CD14-positive monocyte (primary cell): ENCODE data around the gene G6PD. TPM values are rescaled to one million over a fixed set of nuclear protein-coding genes. Genes with fewer than 3 reads are reported as not detected.
A peak's percentile ranks its signal among the peaks of the same experiment; 100 is the strongest.

Experiments
- DNase-seq, 3 donors: peaks; one replicate each; pipeline ENCODE4 v3.0.0-alpha.2; 2011 to 2022
- H2AFZ ChIP-seq: 2 replicates; pipeline ENCODE4 v1.6.0; 2012; ENCODE audit warnings: mild to moderate bottlenecking, low read depth, low read length, inconsistent platforms; ENCODE audit not compliant: insufficient read depth, poor library complexity, severe bottlenecking
- H3K27ac ChIP-seq, 2 donors: 1 replicate in 1 of 2; 2 replicates in 1 of 2; pipeline ENCODE4 v1.5.1; 2012 to 2013; ENCODE audit warnings: low read length in 2 of 2, control low read depth in 1 of 2, inconsistent platforms in 1 of 2, low read depth in 1 of 2, mild to moderate bottlenecking in 1 of 2
- H3K27me3 ChIP-seq, 2 donors: one replicate each; pipeline versions ENCODE4 v1.6.0 to v1.6.1; 2011 to 2013; ENCODE audit warnings: low read length in 2 of 2; ENCODE audit not compliant: control insufficient read depth in 2 of 2, insufficient read depth in 2 of 2
- H3K36me3 ChIP-seq, 2 donors: replicated peaks in 1 of 2; 1 replicate in 1 of 2; 2 replicates in 1 of 2; pipeline versions ENCODE4 v1.5.1 to v1.6.1; 2012 to 2013; ENCODE audit warnings: low read length in 2 of 2, control low read depth in 1 of 2, inconsistent platforms in 1 of 2, mild to moderate bottlenecking in 1 of 2; ENCODE audit not compliant: insufficient read depth in 2 of 2, control insufficient read depth in 1 of 2
- H3K4me1 ChIP-seq, 2 donors: 1 replicate in 1 of 2; 2 replicates in 1 of 2; pipeline versions ENCODE4 v1.5.1 to v1.6.1; 2012 to 2013; ENCODE audit warnings: low read length in 2 of 2, control low read depth in 1 of 2, inconsistent platforms in 1 of 2, mild to moderate bottlenecking in 1 of 2, moderate library complexity in 1 of 2; ENCODE audit not compliant: insufficient read depth in 2 of 2, control insufficient read depth in 1 of 2
- H3K4me2 ChIP-seq: replicated peaks from 2 replicates; pipeline ENCODE3; 2012; ENCODE audit warnings: low read length, moderate library complexity, mild to moderate bottlenecking; ENCODE audit not compliant: poor library complexity, severe bottlenecking; ENCODE audit errors: extremely low read depth
- H3K4me3 ChIP-seq, 3 experiments: fragments of 200-600 bp in 1 of 3; sonication (generic) in 1 of 3; replicated peaks in 1 of 3; 1 replicate in 2 of 3; 2 replicates in 1 of 3; pipeline ENCODE4 v1.5.1; 2011 to 2013; ENCODE audit warnings: low read length in 3 of 3, mild to moderate bottlenecking in 3 of 3, control low read depth in 2 of 3, low read depth in 2 of 3, inconsistent platforms in 1 of 3, moderate library complexity in 1 of 3
- H3K79me2 ChIP-seq: 2 replicates; pipeline ENCODE4 v1.6.0; 2012; ENCODE audit warnings: mild to moderate bottlenecking, control low read depth, inconsistent platforms, low read length, moderate library complexity; ENCODE audit not compliant: insufficient read depth
- H3K9ac ChIP-seq: 2 replicates; pipeline ENCODE4 v1.6.0; 2017; ENCODE audit warnings: low read length, mild to moderate bottlenecking; ENCODE audit not compliant: insufficient read depth, poor library complexity, severe bottlenecking
- H3K9me3 ChIP-seq, 2 donors: replicated peaks in 1 of 2; 1 replicate in 1 of 2; 2 replicates in 1 of 2; pipeline versions ENCODE4 v1.5.1 to v1.6.1; 2012 to 2013; ENCODE audit warnings: low read length in 2 of 2, control low read depth in 1 of 2; ENCODE audit not compliant: control insufficient read depth in 1 of 2, insufficient read depth in 1 of 2
- H4K20me1 ChIP-seq: 2 replicates; pipeline ENCODE4 v1.6.0; 2012; ENCODE audit warnings: mild to moderate bottlenecking, low read length, control low read depth, moderate library complexity; ENCODE audit not compliant: insufficient read depth
- H3K27ac Mint-ChIP-seq, 7 donors: one replicate each; pipeline ENCODE4 v1.8.0; 2020; ENCODE audit warnings: mild to moderate bottlenecking in 7 of 7, mixed read lengths in 7 of 7, moderate library complexity in 6 of 7, inconsistent platforms in 2 of 7
- H3K27me3 Mint-ChIP-seq, 3 donors: one replicate each; pipeline ENCODE4 v1.8.0; 2021 to 2022; ENCODE audit warnings: low read depth in 3 of 3, mild to moderate bottlenecking in 3 of 3, mixed read lengths in 3 of 3, moderate library complexity in 3 of 3, inconsistent platforms in 1 of 3
- H3K36me3 Mint-ChIP-seq, 2 donors: one replicate each; pipeline ENCODE4 v1.8.0; 2020; ENCODE audit warnings: mixed read lengths in 2 of 2, inconsistent platforms in 1 of 2, mild to moderate bottlenecking in 1 of 2
- H3K4me1 Mint-ChIP-seq: one replicate; pipeline ENCODE4 v1.8.0; 2020; ENCODE audit warnings: mild to moderate bottlenecking, mixed read lengths
- H3K4me3 Mint-ChIP-seq, 2 donors: one replicate each; pipeline ENCODE4 v1.8.0; 2020; ENCODE audit warnings: mild to moderate bottlenecking in 2 of 2, mixed read lengths in 2 of 2, moderate library complexity in 1 of 2
- H3K9me3 Mint-ChIP-seq, 7 donors: one replicate each; pipeline ENCODE4 v1.8.0; 2020 to 2022; ENCODE audit warnings: mixed read lengths in 7 of 7, mild to moderate bottlenecking in 6 of 7, moderate library complexity in 6 of 7, inconsistent platforms in 2 of 7
- WGBS: methylation state at CpG from one replicate; pipeline ENCODE4 v1.1.5; 2013; ENCODE audit warnings: missing lambda C conversion rate; ENCODE audit not compliant: insufficient coverage; 5-methylcytosine and 5-hydroxymethylcytosine counted together
- intact Hi-C, 2 donors: fragments of 100-400 bp; cut with micrococcal nuclease; formaldehyde crosslinking; loops; one replicate each; pipeline versions ENCODE4 v1.15.0 to v1.15.1; 2023
- polyA plus RNA-seq, 3 donors: library from polyadenylated mRNA; depleted of rRNA in 1 of 3; unstranded in 2 of 3; stranded (reverse) in 1 of 3; fragments of 300-500 nt in 2 of 3; fragments of >200 nt in 1 of 3; fragmentation: Illumina TruSeq in 2 of 3; gene quantifications; 1 replicate in 2 of 3; 2 replicates in 1 of 3; pipeline ENCODE4 v1.2.3, GENCODE V29; 2012 to 2021
- TF ChIP-seq, protein P1 (sequence below): fragments of 200-600 bp; IDR thresholded peaks from one replicate; pipeline ENCODE4 v1.8.0; 2022; ENCODE audit warnings: antibody characterized with exemption, mild to moderate bottlenecking

Gene G6PD
- polyA plus RNA-seq, 3 donors: 10.7 to 165 (median 14.7) TPM

DNA sequence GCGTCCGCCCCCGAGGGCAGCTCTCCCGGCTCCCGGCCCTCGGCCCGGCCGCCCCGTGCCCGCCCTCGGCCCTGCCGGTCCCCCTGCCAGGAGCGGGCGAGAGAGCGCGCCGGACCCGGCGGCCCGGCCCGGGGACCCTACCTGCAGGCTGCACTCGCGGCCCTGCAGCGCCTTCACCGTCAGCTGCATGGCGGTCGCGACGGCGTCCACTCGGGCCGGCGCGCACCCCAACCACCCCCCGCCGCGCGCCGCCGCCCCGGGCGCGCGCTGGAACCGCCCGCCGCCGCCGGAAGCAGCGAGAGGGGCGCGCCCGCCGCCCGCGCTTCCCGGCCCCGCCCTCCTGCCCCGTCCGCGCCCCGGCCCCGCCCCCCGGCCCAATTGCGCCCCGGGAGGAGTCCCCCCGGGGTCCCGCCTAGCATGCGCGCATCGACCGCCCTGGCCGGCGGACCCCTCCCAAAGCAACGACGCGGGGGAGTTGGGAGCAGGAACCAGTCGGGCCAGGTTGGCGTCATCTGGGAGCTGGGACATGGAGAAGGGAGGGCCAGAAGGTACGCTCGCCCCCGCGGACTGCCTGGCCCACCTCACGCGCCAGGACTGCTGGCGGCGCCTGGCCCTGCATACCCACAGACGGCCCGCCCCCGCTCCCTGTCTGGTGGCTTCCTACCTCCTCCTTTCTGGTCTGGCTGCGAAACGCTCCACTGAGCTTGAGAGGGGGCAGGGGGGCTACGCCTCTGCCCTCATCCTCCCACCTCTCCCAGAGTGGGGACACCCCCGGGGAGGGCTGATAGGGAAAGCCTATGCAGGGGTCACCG is 60.0 kb downstream of the G6PD start, which contains the start of gene UBL4A:
TSS of gene UBL4A (minus strand) at position 220 of the 812 bp plus-strand sequence. CDS start at position 189, 31 bp downstream.
- Histone ChIP-seq H3K9me3 (no peaks in the 10 kb centered on the region), H2AFZ (peak within 1 kb of the TSS; percentile 46), H3K79me2 (peaks cover 20% of the 10 kb centered on the region), H3K4me1 (peaks cover 41 to 56% of the 10 kb centered on the region in 2 donors), H3K9ac (peak within 1 kb of the TSS; percentile 64), H3K4me3 (peak within 1 kb of the TSS; percentile 47 to 74 (median 53)), H3K4me2 (peak within 1 kb of the TSS; percentile 77), H3K27me3 (no peaks in the 10 kb centered on the region), H4K20me1 (no peaks in the 10 kb centered on the region), H3K27ac (peak within 1 kb of the TSS in 1 of 2 donors; percentile 66), H3K36me3 (peaks cover 0 to 3% of the 10 kb centered on the region in 2 donors)
- H3K27ac Mint-ChIP-seq: peak within 1 kb of the TSS; percentile 20 to 82 (median 54)
- H3K36me3 Mint-ChIP-seq: peaks cover 12 to 18% of the 10 kb centered on the region in 2 donors
- peaks cover 0 to 8% (median 3%) of the 10 kb centered on the region in 3 donors for H3K27me3 Mint-ChIP-seq
- TF ChIP-seq, protein P1, sequence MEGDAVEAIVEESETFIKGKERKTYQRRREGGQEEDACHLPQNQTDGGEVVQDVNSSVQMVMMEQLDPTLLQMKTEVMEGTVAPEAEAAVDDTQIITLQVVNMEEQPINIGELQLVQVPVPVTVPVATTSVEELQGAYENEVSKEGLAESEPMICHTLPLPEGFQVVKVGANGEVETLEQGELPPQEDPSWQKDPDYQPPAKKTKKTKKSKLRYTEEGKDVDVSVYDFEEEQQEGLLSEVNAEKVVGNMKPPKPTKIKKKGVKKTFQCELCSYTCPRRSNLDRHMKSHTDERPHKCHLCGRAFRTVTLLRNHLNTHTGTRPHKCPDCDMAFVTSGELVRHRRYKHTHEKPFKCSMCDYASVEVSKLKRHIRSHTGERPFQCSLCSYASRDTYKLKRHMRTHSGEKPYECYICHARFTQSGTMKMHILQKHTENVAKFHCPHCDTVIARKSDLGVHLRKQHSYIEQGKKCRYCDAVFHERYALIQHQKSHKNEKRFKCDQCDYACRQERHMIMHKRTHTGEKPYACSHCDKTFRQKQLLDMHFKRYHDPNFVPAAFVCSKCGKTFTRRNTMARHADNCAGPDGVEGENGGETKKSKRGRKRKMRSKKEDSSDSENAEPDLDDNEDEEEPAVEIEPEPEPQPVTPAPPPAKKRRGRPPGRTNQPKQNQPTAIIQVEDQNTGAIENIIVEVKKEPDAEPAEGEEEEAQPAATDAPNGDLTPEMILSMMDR: no peak
- under 1% methylated on average over 30 of the region's 95 CpGs for WGBS
- H3K9me3 Mint-ChIP-seq: peaks cover 0 to 33% (median 15%) of the 10 kb centered on the region in 7 donors
- peak; percentile 17 to 27 (median 20) for DNase-seq
- H3K4me3 Mint-ChIP-seq: peak within 1 kb of the TSS; percentile 65 to 76
- H3K4me1 Mint-ChIP-seq: peaks cover 32% of the 10 kb centered on the region
- intact Hi-C loops: no loop called here

DNA sequence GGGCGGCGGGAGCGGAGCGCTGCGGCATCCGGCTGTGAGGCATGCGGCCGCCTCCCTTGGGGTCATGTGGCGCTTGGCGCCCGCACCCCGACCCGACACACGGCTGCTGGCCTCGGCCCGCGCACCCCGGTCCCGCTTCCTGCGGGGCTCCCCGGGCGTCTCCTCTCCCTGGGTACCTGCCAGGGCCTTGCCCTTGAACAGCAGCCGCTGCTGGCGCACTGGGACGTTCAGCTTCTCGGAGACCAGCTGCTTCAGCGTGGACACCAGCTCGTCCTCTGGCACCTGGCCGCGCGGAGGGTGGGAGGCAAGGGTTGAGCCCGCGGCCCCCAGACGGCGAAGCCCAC is 60.6 kb downstream of the G6PD start:
- Mint-ChIP-seq H3K27me3 (peaks cover 0 to 8% (median 3%) of the 10 kb centered on the region in 3 donors), H3K4me3 (peak overlapping the region in 1 of 2 donors; percentile 59), H3K4me1 (peaks cover 30% of the 10 kb centered on the region), H3K36me3 (peaks cover 12 to 18% of the 10 kb centered on the region in 2 donors), H3K9me3 (peaks cover 0 to 30% (median 13%) of the 10 kb centered on the region in 7 donors), H3K27ac (peak overlapping the region in 1 of 7 donors; percentile 53)
- Histone ChIP-seq H3K9ac (peak overlapping the region; percentile 64), H2AFZ (peak overlapping the region; percentile 46), H3K4me3 (peak overlapping the region; percentile 47 to 74 (median 53)), H3K27me3 (no peaks in the 10 kb centered on the region), H3K4me1 (peaks cover 36 to 51% of the 10 kb centered on the region in 2 donors), H4K20me1 (no peaks in the 10 kb centered on the region), H3K79me2 (peaks cover 20% of the 10 kb centered on the region), H3K9me3 (no peaks in the 10 kb centered on the region), H3K27ac (peak overlapping the region in 1 of 2 donors; percentile 66), H3K36me3 (peaks cover 0 to 3% of the 10 kb centered on the region in 2 donors), H3K4me2 (peak overlapping the region; percentile 77)
- intact Hi-C loops: no loop called here
- TF ChIP-seq, protein P1: no peak
- DNase-seq: peak in 1 of 3 donors; percentile 13
- WGBS: 1% methylated on average over 29 of the region's 35 CpGs
